SK-N-SH (cell line): Measurements from ENCODE around the gene RRP1B.

Source experiments
- GABPA ChIP-seq: IDR thresholded peaks from 2 replicates; pipeline ENCODE4 v1.4.0; 2012; ENCODE audit warnings: low read depth, mild to moderate bottlenecking
- GATA2 ChIP-seq: sonication (generic); formaldehyde crosslinking; IDR thresholded peaks from 2 replicates; pipeline ENCODE4 v1.5.0; 2020; ENCODE audit warnings: mild to moderate bottlenecking, missing genetic modification reagents
- NRF1 ChIP-seq: IDR thresholded peaks from 2 replicates; pipeline ENCODE4 v1.6.1; 2012; ENCODE audit warnings: low read depth, mild to moderate bottlenecking, low read length
- POLR2AphosphoS5 ChIP-seq: IDR thresholded peaks from 2 replicates; pipeline ENCODE4 v1.6.1; 2012; ENCODE audit warnings: low read depth, low read length
- TF ChIP-seq, protein P1 (sequence below): fragments of 200-600 bp; sonication (generic); IDR thresholded peaks from 2 replicates; pipeline ENCODE4 v1.6.1; 2017; ENCODE audit warnings: antibody characterized with exemption, mild to moderate bottlenecking, moderate library complexity

DNA sequence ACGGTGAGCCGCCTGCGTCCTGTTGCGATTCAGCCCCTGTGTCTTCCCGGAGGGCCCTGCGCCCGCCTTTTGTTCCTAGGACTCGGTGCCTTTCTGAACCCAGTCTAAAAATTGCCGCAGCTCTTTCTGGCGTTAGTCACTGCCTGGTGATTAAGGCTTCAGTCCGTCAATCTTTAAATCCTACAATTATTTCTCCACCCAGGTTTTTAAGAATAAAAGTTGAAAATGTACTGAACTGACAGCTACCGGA is 43.4 kb downstream of the RRP1B start:
- no peak for TF ChIP-seq NRF1
- TF ChIP-seq POLR2AphosphoS5: no peak
- TF ChIP-seq, protein P1, sequence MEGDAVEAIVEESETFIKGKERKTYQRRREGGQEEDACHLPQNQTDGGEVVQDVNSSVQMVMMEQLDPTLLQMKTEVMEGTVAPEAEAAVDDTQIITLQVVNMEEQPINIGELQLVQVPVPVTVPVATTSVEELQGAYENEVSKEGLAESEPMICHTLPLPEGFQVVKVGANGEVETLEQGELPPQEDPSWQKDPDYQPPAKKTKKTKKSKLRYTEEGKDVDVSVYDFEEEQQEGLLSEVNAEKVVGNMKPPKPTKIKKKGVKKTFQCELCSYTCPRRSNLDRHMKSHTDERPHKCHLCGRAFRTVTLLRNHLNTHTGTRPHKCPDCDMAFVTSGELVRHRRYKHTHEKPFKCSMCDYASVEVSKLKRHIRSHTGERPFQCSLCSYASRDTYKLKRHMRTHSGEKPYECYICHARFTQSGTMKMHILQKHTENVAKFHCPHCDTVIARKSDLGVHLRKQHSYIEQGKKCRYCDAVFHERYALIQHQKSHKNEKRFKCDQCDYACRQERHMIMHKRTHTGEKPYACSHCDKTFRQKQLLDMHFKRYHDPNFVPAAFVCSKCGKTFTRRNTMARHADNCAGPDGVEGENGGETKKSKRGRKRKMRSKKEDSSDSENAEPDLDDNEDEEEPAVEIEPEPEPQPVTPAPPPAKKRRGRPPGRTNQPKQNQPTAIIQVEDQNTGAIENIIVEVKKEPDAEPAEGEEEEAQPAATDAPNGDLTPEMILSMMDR: no peak
- TF ChIP-seq GABPA: no peak
- no peak for TF ChIP-seq GATA2 (CRISPR knock-in tag)
